Stimulated activated CD8-positive, alpha-beta memory T cell treated with anti-CD3 and anti-CD28 coated beads, Interleukin-12 subunit alpha, Interleukin-12 subunit beta, amount 100 ng/mL, for 4 hours (primary cell): ENCODE results near the gene THADA.
"Not testable (repeated sequence)": the region's sequence is repeated elsewhere in the genome, so short reads cannot be mapped to it uniquely, and the experiment has no call there.

Experiments used
- DNase-seq: peaks from one replicate; pipeline ENCODE4 v3.0.0-alpha.2; 2020; ENCODE audit warnings: low read depth

THADA gene

DNA sequence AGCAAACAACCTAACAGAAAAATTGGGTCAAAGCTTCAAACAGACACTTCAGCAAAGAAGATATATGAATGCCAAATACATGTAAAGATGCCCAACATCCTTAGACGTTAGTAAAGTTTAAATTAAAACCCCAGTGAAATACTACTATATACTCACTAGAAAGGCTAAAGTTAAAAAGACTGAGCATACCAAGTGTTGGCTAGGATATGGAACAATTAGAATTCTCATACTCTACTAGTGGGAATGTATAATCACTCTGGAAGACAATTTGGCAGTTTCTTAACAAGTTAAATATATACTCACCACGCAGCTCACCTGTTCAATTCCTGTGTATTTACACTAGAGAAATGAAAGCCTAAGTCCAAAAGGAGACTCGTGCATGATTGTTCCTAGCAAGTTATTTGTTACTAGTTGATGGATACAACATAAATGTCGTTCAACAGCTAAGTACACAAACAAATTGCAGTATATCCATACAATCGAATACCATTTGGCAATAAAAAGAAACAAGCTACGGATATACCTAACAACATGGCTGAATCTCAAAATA lies 185.7 kb downstream of the THADA start:
- DNase-seq: no peak

DNA sequence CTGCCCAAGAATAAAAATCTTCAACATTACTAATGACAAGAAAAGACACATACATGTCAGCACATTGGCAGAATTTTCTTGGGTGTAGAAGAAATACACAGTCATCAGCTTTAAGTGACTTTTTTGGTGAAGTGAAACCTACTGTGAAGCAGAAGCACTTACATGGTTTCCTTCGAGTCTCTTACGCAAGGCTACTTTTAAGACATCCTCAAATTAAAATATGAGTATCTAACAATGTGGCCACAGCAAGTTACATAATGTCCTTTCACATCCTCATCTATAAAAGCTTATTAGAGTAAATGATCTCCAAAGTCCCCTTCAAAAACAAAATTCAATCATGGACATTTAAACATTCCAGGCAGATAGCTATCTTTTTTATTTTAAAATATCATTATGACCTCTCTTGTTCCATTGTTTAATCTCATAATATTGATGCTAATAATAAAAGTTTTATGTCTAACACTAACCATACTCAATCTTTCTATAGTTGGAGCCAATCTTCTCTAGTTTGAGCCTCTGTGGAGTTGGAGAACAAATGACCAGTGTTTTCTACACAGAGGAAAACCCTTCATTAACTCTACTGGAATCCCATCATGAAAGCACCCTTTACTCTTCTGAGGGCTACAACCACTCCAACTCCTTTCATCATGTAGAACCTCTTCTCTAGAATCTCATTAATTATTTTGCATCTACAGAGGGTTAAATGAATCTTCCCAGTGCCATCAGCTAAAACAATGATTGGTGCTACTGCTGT lies 187.3 kb downstream of the THADA start:
- DNase-seq: no peak

DNA sequence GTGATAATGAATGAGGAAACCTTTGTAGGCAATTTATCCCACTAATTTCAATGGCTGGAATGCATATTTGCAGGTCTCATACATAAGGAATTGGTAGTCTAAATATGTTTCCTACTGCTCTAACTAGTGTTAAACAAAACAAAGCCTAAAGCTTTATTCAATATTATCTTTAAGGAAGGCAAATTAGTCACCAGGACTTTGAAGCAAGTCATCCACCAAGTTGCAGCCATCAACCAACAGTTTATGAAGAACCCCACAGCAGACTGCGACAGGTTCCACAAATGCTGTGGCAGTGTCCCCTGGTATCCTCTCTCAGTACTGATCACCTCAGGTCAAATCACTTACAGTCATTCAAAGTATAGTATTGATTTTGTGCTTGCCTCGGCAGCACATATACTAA lies 187.9 kb downstream of the THADA start:
- DNase-seq: no peak

DNA sequence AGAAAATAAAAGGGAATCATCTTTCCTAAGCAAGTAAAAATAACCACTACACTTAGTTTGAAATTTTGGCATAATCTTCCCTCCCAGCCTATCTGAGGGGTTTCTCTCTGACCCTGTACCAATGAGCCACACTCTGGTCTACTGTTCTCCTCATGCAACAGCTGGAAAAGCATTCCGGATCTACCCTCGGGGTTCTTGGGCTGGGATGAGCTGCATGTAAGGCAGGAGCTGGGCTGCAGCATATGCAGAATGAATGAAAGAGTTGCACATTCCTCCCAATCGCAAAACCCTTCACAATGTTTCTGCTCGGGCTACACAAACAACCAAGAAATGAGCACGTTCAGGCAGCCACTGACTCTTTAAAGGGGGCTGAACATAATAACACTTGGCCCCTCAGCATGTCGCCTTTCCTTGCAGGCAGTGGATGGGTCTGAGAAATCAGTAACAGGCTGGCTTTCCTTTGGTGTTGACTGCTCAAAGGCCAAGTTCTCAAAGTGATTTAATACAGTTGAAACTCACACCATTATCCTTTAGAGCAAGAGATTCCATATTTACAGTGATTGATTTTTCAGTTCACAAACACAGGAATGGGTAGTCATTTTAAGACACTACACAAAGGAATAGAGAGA lies 189.1 kb downstream of the THADA start:
- no peak for DNase-seq

DNA sequence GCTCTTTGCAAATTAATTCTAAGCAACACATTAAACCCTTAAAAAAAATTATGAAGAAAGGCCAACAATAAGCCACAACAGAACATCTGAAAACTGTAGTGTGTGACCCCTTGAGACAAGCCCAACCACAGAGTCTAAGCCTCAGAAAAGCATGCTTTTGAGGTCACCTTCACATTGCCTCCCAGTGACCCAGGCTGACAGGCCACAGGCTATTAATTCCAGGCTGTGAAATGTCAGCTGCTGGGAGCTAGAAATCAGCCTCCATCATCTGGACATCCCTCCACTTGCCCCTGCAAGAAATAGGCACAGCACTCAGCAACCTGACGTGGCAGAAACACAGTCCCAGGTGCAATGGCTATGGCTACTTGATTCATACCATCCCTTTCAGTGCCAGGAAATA lies 190.0 kb downstream of the THADA start:
- no peak for DNase-seq

DNA sequence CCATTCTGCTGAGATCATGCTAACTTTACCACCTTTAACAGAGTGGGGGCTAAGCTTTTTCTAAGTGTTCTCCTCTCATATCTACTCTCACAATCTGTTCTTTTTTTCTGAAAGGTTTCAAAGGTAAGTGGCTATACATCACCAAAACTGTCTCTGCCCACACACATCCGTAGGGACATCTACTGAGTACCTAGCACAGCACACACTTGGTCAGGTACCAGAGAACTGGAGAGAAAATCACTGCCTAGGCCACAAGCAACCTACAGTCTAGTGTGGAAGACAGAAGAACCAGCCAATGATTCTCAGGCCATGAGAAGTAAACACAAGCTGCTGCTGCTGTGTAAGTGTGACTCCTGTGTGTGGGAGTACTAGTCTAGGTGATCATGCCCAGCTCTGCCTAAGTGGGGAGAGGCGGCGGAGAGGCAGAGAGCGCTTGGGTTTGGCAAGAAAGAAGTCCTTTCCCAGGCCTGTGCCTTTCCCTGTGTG lies 193.3 kb downstream of the THADA start:
- no peak for DNase-seq

DNA sequence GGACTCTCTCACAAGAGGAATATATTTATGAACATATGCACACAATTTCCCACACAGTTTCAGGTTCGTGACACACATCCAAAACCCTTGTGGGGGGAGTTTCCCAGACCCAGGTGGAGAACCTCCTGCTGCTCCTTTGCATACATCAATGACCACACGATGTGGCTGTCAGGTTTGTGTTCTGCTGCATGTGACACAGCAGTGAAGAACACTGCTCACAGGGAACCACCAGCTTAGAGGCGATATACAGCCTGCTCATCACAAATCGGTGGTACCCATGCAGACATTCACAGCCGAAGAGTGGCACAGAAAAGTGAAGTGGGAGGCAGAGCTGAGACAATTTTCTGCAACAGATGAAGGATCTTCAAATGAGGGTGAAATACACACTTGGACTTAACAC lies 193.8 kb downstream of the THADA start:
- DNase-seq: no peak

DNA sequence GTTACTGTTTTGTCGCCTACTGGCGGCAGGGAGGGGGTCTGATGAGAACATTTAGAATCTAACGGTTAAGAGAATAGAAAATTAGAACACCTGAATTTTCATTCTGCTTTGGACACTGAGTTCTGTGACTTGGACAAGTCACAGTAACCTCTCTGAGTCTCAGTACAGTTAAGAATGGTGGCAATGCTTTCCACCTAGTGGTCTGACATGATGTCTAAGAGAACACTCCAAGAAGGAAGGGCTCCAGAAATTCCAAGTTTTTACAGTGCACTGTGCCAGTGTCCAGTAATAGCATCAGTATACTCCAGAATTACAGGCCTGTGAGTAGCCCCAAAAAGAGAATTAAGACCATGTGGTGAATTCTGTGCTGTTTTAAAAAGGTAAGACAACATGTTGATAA lies 195.3 kb downstream of the THADA start:
- no peak for DNase-seq

DNA sequence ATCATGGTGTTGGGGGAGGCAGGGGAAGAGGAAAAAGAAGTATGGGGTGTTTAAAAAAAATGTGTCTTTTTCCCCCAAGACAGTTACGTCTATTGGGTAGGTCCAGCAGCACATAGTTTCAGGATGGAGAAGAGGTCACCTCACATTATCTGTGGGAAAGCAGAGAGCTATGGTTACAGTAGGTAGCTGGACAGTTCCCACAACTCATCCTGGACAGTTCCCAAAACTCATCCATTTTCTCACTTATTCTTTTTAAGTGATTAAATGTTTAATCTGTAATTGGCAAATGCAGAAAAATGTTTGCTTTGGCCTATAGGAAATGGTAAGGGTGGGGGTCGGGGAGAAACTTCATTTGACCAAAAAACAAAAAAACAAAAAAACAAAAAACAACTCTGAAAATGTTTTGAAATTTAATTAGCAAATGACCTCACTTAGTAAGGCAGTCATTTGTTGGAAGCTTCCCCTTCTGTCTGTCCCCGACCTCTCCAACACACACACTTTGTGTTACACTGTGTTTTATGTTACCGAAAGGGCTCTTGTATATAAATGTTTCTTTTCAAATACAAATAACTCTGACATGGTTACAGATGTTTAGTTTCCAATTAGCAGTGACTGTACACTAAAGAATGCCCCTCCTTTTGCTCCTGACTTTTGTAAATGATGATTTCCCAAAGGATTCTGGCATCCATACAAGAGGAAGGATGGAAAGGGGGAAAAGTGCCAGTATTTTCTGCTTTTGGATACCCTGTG lies 196.1 kb downstream of the THADA start:
- no peak for DNase-seq

DNA sequence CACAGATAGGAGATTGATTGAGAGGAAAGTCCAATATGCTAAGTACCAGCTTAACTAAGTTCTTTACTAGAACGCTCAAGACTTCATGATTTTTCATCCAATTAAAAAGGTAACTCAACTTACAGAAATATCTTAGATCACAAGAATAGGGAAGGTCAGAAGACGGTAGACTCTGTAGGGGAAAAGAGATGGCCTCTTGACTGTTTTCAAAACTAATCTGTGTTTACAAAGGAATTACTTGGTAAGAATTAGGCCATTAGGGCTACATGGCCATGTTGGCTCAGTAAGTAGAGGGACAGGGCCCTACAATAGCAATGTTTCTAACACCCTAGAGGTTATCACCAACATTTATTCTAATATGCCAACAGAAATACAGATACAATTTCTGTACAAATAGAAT lies 196.7 kb downstream of the THADA start:
- no peak for DNase-seq

DNA sequence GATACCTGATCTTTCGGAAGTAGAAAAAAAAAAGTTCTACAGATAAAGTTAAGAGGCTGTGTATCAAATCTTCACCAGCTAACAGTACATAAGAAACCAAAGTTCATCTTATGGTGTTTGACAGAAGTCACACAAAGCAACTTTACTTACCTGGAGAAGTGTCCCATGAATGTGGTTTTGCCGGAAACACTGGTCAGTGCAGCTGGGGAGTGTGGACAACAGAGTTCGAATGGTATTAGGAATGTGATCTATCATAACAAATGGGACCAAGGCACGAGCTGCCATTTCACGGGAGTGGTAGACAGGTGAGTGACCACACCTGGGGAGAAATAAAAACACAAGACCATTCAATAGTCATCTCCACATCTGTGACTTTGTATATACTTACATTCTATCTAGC lies 198.0 kb downstream of the THADA start:
- DNase-seq: no peak

DNA sequence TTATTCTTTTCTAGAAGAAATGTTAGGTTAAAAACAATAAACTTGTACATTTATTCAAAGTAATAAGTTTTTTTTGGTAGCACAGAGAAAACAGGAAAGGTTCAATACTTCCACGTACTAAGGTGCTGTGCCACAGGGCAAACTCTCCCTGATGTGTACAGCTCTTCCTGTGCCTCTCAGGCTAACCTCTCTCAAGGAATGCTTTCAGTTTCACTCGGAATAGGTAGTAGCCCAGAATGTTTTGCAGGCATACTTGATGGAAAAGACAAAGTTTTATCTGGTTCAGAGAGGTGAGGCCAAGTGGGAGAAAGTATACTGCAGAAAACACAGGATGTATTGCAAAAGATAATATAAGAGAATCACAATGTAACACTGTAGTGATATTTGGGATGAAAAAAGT lies 198.4 kb downstream of the THADA start:
- DNase-seq: no peak

DNA sequence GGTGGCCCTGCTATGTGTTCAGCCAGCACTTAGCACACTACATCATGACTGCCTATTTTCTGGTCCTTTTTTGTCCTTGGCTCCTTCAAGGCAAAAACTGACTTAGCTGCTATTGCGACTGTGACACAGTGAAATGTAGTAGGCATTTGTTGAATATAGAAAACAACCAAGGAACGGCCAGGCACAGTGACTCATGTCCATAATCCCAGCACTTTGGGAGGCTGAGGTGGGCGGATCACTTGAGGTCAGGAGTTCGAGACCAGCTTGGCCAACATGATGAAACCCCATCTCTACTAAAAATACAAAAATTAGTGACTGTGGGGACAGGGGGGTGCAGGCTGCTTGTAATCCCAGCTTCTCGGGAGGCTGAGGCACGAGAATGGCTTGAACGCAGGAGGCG lies 199.5 kb downstream of the THADA start:
- not testable (repeated sequence) for DNase-seq

DNA sequence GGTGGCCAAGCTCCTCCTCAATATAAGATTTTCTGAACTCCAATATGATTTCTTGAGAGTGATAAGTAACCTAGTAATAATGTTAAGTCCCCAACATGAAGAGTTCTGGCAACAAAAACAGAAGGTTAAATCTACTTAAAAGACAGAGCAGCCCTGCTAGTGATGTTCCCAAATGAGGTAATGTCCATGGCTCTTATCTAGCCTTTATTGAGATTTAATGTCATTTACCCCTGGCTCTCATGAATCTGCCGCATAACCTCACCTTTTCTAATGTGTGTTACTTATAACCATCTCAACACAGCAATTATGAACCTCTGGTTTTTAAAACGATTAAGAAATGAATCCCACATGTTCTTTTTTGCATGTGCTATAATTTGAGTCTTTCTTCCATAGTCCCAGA lies 201.9 kb downstream of the THADA start:
- DNase-seq: no peak

DNA sequence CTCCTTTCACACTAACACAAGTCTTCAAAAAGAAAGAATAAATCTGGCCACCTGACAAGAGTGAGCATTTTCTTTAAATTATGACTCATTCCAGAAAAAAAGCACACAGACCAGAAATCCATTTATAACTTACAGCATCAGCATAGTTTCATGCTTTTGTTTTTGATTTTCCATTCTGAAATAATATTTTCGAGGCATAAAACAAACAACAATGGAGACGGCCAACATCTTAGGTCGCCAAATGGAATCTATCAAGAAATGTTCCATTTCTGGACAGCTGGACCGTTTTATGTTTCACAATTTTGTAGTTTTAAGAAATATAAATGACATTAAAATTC lies 204.0 kb downstream of the THADA start:
- no peak for DNase-seq

DNA sequence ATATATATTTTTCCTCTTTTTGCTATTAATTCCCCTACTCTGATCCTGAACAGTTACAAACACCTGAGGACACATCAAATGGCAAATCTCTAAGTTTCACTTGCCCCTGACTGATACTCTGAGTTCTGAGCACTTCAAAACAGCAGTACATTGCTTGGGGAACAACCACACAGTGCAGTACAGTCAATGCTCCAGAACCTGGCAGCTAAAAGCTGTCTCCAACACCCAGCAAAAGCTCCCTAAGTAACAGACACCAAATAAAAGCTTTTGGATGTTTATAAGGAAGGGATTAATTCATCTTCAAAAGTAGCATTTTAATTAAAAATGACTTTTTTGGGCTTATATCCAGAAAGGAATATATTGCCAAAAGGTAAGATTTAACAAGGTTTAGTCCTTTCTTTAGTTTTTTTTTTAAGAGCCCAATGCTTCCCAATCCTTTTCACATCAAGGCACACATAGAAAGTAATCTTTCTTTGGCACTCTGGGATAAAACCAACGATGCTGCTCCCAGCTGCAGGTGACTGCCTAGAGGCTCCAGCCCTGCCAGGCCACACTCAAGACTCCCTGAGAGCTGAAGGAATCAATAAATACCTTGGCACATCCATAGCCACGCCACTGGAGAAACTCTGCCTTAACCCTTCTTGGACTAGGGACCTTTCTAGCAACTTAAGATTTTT lies 204.5 kb downstream of the THADA start:
- DNase-seq: no peak

DNA sequence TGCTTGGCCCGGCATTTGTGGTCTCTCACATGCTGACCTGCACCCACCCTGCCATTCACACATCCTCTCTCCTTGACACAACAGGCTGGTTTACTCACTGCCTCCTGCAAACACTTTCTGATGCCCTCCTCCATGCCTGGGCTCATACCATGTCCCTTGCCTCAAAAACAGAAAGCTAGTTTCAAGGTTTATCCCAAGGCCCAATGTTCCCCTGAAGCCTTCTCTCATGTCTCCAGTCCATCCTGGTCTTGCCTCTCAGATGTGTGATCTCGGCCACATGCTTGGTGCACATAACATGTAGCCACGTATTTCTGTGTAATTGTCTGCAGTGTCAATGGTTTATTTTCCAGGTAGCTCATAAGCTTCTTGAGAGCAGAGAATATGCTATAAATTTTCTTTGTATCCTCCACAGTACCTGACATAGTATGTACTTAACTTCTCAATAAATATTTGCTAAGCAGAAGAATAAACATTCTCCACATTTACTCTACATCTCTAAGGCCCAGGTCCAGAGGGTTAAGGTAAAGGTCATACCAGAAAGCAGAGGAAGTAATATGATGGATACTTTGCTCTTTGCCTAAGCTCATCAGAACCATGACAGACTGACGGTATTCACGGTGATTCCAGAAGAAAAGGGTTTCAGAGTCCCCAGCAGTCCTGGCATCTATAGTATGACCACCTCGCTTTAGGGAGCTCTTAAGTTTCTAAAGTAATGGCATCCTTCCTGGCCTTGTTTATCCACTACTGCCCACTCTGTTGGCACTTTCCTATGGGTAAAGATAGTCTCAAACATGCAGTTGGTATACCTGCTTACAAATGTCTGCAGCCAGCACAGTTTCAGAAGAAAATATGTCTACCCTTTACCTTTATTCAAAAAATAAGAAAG lies 206.0 kb downstream of the THADA start:
- no peak for DNase-seq

DNA sequence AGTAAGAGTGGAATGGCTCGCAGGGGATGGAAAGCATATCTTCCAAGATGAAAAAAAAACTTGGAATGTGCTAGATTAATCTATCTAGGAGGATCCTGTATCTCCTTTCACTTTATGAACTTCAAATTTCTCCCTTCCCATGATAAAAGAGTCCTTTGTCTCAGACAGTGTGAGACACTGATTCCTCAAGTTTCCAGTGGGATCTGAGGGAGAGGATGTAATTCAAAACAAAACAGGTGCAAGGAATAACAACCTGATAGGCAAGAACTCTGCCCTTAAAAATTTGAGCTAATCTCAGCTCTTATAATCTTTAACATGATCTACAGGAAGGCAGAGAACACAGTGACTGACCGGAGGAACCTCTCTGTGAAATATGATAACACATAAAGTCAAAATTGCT lies 207.5 kb downstream of the THADA start:
- DNase-seq: no peak

DNA sequence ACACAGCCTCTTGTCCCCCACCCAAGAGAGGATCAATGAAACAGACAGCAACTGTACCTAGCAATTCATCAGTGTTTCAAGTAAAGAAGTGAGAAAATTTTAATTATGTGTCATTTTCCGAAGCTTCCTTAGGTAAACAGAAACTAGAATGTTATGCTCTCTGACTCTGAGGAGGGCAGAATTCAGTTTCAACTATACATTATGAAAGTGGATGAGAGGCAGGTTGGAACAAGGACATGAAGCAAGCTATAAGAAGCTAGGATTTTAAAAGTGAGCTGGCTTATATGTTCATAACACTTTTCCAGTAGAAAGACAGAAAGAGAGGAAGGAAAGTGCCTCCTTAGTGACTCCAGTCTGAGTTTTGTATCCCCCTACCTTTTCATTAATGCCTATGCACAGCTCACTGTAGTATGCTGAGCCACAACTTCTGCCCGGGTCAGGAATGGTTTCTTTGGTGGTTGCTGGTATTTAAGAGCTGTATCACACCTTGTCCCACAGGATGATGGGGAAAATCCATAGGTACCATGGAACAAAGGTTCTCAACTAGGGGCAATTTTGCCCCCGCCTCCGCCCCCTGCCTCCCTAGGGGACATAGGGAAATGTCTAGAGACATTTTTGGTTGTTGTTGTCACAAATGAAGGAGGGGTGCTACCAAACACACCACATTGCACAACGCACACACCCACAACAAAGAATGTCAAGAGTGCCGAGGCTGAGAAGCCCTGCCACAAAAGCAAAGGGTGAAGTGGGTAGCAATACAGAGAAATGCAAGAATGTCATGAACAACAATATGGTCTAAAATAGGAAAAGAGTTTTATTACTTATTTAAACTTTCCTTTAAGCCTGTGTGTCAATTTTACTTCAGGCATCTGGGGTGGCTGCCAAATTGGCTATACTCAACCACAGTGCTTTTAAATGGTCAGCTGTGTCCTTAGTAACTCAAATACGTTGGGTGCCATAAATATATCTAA lies 208.5 kb downstream of the THADA start:
- DNase-seq: no peak

DNA sequence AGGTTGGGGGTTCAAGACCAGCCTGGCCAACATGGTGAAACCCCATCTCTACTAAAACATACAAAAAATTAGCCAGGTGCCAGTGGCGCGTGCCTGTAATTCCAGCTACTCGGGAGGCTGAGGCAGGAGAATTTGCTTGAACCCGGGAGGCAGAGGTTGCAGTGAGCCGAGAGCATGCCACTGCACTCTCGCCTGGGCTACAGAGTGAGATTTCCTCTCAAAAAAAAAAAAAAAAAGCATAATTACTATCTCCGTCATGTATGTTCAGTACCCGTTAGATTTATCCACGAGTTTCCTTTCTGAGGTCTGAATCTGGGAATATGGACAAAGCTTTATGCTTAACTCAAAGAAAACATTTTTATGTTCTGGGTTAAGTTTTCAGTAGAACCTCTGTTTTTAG lies 209.2 kb downstream of the THADA start:
- DNase-seq: not testable (repeated sequence)
